Measurements from ENCODE around the gene PDE4D.

Gene PDE4D

DNA sequence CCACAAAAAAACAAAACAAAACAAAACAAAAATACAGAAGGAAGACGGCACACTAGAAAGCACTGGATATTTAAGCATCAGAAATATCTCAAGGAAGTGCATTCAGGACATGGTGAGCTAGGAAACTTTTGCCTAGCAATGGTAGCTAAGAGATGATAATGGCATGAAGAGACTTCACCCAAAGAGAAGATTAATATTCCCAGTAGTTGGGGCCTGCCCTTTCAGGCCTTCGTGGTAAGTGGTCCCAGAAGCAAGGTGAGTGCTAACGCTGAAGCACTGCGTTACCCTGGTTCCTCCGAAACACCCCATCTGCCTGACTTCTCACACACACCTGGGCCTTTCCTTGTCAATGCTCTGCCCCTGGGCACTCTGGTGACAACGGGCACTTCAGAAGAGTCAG, 725.5 kb downstream of the PDE4D start:
- Histone ChIP-seq H3K9me3 (ENCODE audit: insufficient read depth, low read depth, low read length) (no peaks in the 10 kb centered on the region), H3K9ac (ENCODE audit: low read depth, low read length) (no peak overlapping the region), H3K36me3 (ENCODE audit: insufficient read depth, low read depth, low read length) (no peaks in the 10 kb centered on the region), H3K4me1 (ENCODE audit: insufficient read depth, low read length) (peaks cover 2% of the 10 kb centered on the region; the same call in 1 of the 2 replicates), H3K27ac (ENCODE audit: low read length) (no peak overlapping the region), H3K27me3 (ENCODE audit: insufficient read depth, low read length) (no peaks in the 10 kb centered on the region), H3K4me3 (ENCODE audit: low read length) (no peak overlapping the region)

GRCh38 chr5:59164041-59164830, 729.3 kb downstream of the PDE4D start:
- no peaks in the 10 kb centered on the region for H3K9me3 ChIP-seq (ENCODE audit: insufficient read depth, low read depth, low read length)
- no peak overlapping the region for H3K4me3 ChIP-seq (ENCODE audit: low read length)
- H3K27me3 ChIP-seq (ENCODE audit: insufficient read depth, low read length): no peaks in the 10 kb centered on the region
- peaks cover 2% of the 10 kb centered on the region; the same call in 1 of the 2 replicates for H3K4me1 ChIP-seq (ENCODE audit: insufficient read depth, low read length)
- no peaks in the 10 kb centered on the region for H3K36me3 ChIP-seq (ENCODE audit: insufficient read depth, low read depth, low read length)
- H3K27ac ChIP-seq (ENCODE audit: low read length): no peak overlapping the region
- H3K9ac ChIP-seq (ENCODE audit: low read depth, low read length): no peak overlapping the region

DNA sequence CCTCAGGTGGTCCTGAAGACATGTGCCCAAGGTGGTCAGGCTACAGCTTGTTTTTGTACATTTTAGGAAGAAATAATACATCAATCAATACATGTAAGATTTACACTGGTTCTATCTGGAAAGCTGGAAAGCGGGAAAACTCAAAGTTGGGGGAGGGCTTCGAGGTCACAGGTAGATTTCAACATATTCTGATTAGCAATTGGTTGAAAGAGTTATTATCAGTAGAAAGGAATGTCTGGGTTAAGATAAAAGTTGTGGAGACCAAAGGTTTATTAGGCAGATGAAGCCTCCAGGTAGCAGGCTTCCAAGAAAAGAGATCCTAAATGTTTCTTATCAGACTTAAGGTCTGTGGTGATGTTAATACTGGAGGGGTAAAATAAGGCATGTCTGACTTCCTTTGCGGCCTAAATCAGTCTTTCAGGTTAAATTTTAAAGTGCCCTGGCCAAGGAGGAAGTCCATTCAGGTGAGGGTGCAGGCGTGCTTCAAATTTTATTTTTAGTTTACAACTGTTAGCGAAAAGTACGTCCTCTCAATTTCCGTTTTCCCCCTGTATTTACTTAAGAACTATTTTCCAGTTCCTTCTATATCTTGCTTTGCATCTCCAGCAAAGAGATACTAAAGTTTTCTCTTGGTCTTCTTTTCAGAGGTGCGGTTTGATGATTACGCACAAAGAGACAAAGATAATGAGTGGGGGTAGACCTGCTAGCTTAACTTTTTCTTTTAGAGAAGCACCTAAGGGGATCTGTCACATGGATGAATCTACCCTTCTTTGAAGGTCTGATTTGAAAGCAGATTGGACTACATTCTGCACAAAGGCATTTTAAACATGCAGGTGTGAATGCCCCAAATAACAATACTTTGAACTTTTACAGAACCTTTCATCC, 732.1 kb downstream of the PDE4D start:
- Histone ChIP-seq H3K9ac (ENCODE audit: low read depth, low read length) (no peak overlapping the region), H3K27me3 (ENCODE audit: insufficient read depth, low read length) (no peaks in the 10 kb centered on the region), H3K27ac (ENCODE audit: low read length) (no peak overlapping the region), H3K36me3 (ENCODE audit: insufficient read depth, low read depth, low read length) (no peaks in the 10 kb centered on the region), H3K9me3 (ENCODE audit: insufficient read depth, low read depth, low read length) (no peaks in the 10 kb centered on the region), H3K4me1 (ENCODE audit: insufficient read depth, low read length) (peaks cover 3% of the 10 kb centered on the region; the same call in 1 of the 2 replicates), H3K4me3 (ENCODE audit: low read length) (no peak overlapping the region)

GRCh38 chr5:59158637-59159391, 734.7 kb downstream of the PDE4D start:
- no peak overlapping the region for H3K4me3 ChIP-seq (ENCODE audit: low read length)
- no peaks in the 10 kb centered on the region for H3K36me3 ChIP-seq (ENCODE audit: insufficient read depth, low read depth, low read length)
- no peak overlapping the region for H3K27ac ChIP-seq (ENCODE audit: low read length)
- H3K9ac ChIP-seq (ENCODE audit: low read depth, low read length): no peak overlapping the region
- peaks cover 3% of the 10 kb centered on the region; the same call in 1 of the 2 replicates for H3K4me1 ChIP-seq (ENCODE audit: insufficient read depth, low read length)
- H3K27me3 ChIP-seq (ENCODE audit: insufficient read depth, low read length): no peaks in the 10 kb centered on the region
- no peaks in the 10 kb centered on the region for H3K9me3 ChIP-seq (ENCODE audit: insufficient read depth, low read depth, low read length)

DNA sequence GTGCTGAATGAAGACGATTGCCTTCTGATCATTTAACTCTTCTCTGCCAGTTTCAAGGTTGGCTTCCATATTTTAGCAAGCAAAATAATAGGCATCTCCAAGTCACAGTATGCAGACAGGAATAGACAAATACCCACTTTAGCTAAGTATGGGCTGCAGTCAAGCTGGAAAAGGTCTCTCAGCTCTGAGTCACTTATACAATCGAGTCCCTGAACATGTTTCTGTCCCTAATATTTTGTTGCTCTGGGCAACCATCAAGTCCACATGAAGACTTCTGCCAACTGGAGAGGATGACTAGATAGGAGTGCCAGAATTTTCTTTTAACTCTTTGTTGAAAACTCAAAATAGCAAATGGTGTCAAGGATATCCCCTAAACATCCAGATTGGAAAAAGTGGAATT, 735.4 kb downstream of the PDE4D start:
- Histone ChIP-seq H3K4me1 (ENCODE audit: insufficient read depth, low read length) (peaks cover 3% of the 10 kb centered on the region; the same call in 1 of the 2 replicates), H3K4me3 (ENCODE audit: low read length) (no peak overlapping the region), H3K27ac (ENCODE audit: low read length) (no peak overlapping the region), H3K27me3 (ENCODE audit: insufficient read depth, low read length) (no peaks in the 10 kb centered on the region), H3K9ac (ENCODE audit: low read depth, low read length) (no peak overlapping the region), H3K36me3 (ENCODE audit: insufficient read depth, low read depth, low read length) (no peaks in the 10 kb centered on the region), H3K9me3 (ENCODE audit: insufficient read depth, low read depth, low read length) (no peaks in the 10 kb centered on the region)

GRCh38 chr5:59157068-59157467, 736.5 kb downstream of the PDE4D start:
- H3K27me3 ChIP-seq (ENCODE audit: insufficient read depth, low read length): no peaks in the 10 kb centered on the region
- no peak overlapping the region for H3K4me3 ChIP-seq (ENCODE audit: low read length)
- no peaks in the 10 kb centered on the region for H3K9me3 ChIP-seq (ENCODE audit: insufficient read depth, low read depth, low read length)
- H3K27ac ChIP-seq (ENCODE audit: low read length): no peak overlapping the region
- no peak overlapping the region for H3K9ac ChIP-seq (ENCODE audit: low read depth, low read length)
- H3K4me1 ChIP-seq (ENCODE audit: insufficient read depth, low read length): peaks cover 3% of the 10 kb centered on the region; the same call in 1 of the 2 replicates
- no peaks in the 10 kb centered on the region for H3K36me3 ChIP-seq (ENCODE audit: insufficient read depth, low read depth, low read length)

GRCh38 chr5:59152701-59153245, 740.8 kb downstream of the PDE4D start:
- no peaks in the 10 kb centered on the region for H3K4me1 ChIP-seq (ENCODE audit: insufficient read depth, low read length)
- H3K4me3 ChIP-seq (ENCODE audit: low read length): no peak overlapping the region
- no peak overlapping the region for H3K27ac ChIP-seq (ENCODE audit: low read length)
- H3K9ac ChIP-seq (ENCODE audit: low read depth, low read length): no peak overlapping the region
- H3K36me3 ChIP-seq (ENCODE audit: insufficient read depth, low read depth, low read length): no peaks in the 10 kb centered on the region
- no peaks in the 10 kb centered on the region for H3K27me3 ChIP-seq (ENCODE audit: insufficient read depth, low read length)
- no peaks in the 10 kb centered on the region for H3K9me3 ChIP-seq (ENCODE audit: insufficient read depth, low read depth, low read length)

DNA sequence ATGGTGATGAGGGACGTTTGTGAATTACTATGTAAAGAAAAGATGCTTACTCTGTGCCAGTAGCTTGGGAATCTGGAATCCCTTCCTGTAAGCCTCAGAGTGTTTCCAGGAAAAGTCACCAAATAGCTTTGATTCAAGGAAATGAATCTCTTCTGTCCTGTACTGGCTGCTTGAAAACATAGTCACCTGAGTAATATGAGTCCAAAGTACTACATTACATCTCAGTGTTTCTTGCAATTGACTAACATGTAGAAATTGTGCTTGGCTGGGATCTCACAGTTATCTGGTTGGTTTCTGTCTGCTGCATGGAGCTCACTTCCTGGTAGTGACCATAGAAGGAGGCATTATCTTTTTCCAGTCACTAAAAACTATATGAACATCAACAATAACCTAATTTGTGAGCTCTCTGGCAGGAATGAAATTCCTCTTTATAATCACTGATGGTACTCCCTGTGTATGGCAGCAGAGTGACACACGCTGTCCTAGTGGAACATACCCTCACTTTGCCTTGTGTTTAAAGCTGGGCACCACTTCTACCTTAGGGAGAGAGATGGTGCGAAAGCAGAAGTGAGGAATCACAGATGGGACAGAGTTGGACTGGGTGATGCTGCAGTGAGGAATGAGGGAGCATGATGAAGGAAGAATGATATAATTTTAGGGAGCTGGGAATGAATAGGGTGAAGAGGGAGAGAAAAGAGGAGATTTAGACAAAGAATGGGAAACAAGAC, 742.2 kb downstream of the PDE4D start:
- no peaks in the 10 kb centered on the region for H3K4me1 ChIP-seq (ENCODE audit: insufficient read depth, low read length)
- H3K9me3 ChIP-seq (ENCODE audit: insufficient read depth, low read depth, low read length): no peaks in the 10 kb centered on the region
- H3K9ac ChIP-seq (ENCODE audit: low read depth, low read length): no peak overlapping the region
- no peaks in the 10 kb centered on the region for H3K36me3 ChIP-seq (ENCODE audit: insufficient read depth, low read depth, low read length)
- no peaks in the 10 kb centered on the region for H3K27me3 ChIP-seq (ENCODE audit: insufficient read depth, low read length)
- no peak overlapping the region for H3K27ac ChIP-seq (ENCODE audit: low read length)
- H3K4me3 ChIP-seq (ENCODE audit: low read length): no peak overlapping the region

- Histone ChIP-seq H3K4me3 (ENCODE audit: low read length) (no peak overlapping the region), H3K9me3 (ENCODE audit: insufficient read depth, low read depth, low read length) (no peaks in the 10 kb centered on the region), H3K9ac (ENCODE audit: low read depth, low read length) (no peak overlapping the region), H3K36me3 (ENCODE audit: insufficient read depth, low read depth, low read length) (no peaks in the 10 kb centered on the region), H3K27ac (ENCODE audit: low read length) (no peak overlapping the region), H3K27me3 (ENCODE audit: insufficient read depth, low read length) (no peaks in the 10 kb centered on the region), H3K4me1 (ENCODE audit: insufficient read depth, low read length) (no peaks in the 10 kb centered on the region)
Observed at GRCh38 chr5:59149827-59150226, 743.7 kb downstream of the PDE4D start.

GRCh38 chr5:59149271-59149670, 744.3 kb downstream of the PDE4D start:
- no peaks in the 10 kb centered on the region for H3K27me3 ChIP-seq (ENCODE audit: insufficient read depth, low read length)
- no peaks in the 10 kb centered on the region for H3K4me1 ChIP-seq (ENCODE audit: insufficient read depth, low read length)
- no peak overlapping the region for H3K27ac ChIP-seq (ENCODE audit: low read length)
- H3K4me3 ChIP-seq (ENCODE audit: low read length): no peak overlapping the region
- no peaks in the 10 kb centered on the region for H3K36me3 ChIP-seq (ENCODE audit: insufficient read depth, low read depth, low read length)
- no peaks in the 10 kb centered on the region for H3K9me3 ChIP-seq (ENCODE audit: insufficient read depth, low read depth, low read length)
- no peak overlapping the region for H3K9ac ChIP-seq (ENCODE audit: low read depth, low read length)

GRCh38 chr5:59146729-59147128, 746.8 kb downstream of the PDE4D start:
- Histone ChIP-seq H3K27me3 (ENCODE audit: insufficient read depth, low read length) (no peaks in the 10 kb centered on the region), H3K36me3 (ENCODE audit: insufficient read depth, low read depth, low read length) (no peaks in the 10 kb centered on the region), H3K4me1 (ENCODE audit: insufficient read depth, low read length) (no peaks in the 10 kb centered on the region), H3K4me3 (ENCODE audit: low read length) (no peak overlapping the region), H3K9me3 (ENCODE audit: insufficient read depth, low read depth, low read length) (no peaks in the 10 kb centered on the region), H3K27ac (ENCODE audit: low read length) (no peak overlapping the region), H3K9ac (ENCODE audit: low read depth, low read length) (no peak overlapping the region)
